GM23338 (cell line): ENCODE data around the gene NSD1. TPM values are rescaled to one million over a fixed set of nuclear protein-coding genes. Genes with fewer than 3 reads are reported as not detected.
A peak's percentile ranks its signal among the peaks of the same experiment; 100 is the strongest.

ENCODE experiments used
- ATAC-seq: fragments of 200-7000 bp; cut with Tn5 transposase; 3 replicates; pipeline ENCODE4 v1.9.1; 2020
- DNase-seq: peaks from one replicate; pipeline ENCODE4 v3.0.0-alpha.2; 2015; ENCODE audit warnings: low spot score
- H2AFZ ChIP-seq: fragments of 200-600 bp; sonication (generic); 2 replicates; pipeline ENCODE4 v1.8.0; 2016; ENCODE audit warnings: antibody characterized with exemption, mild to moderate bottlenecking, moderate library complexity
- H3F3A ChIP-seq: fragments of 200-600 bp; sonication (generic); replicated peaks from 2 replicates; pipeline ENCODE4 v1.8.0; 2017; ENCODE audit warnings: antibody characterized with exemption, mixed run types, low read depth
- H3K27ac ChIP-seq: fragments of 200-600 bp; sonication (generic); 2 replicates; pipeline ENCODE4 v1.6.1; 2016; ENCODE audit warnings: low read depth
- H3K27me3 ChIP-seq: fragments of 200-600 bp; sonication (generic); 2 replicates; pipeline ENCODE4 v1.8.0; 2016; ENCODE audit warnings: mild to moderate bottlenecking, mixed run types, moderate library complexity; ENCODE audit not compliant: insufficient read depth
- H3K36me3 ChIP-seq: fragments of 200-600 bp; sonication (generic); 2 replicates; pipeline ENCODE4 v1.8.0; 2016; ENCODE audit warnings: mild to moderate bottlenecking; ENCODE audit not compliant: insufficient read depth
- H3K4me1 ChIP-seq: fragments of 200-600 bp; sonication (generic); 2 replicates; pipeline ENCODE4 v1.8.0; 2016; ENCODE audit warnings: mild to moderate bottlenecking, moderate library complexity; ENCODE audit not compliant: insufficient read depth
- H3K4me2 ChIP-seq: fragments of 200-600 bp; sonication (generic); 2 replicates; pipeline ENCODE4 v1.7.1; 2017; ENCODE audit warnings: mixed run types
- H3K4me3 ChIP-seq: fragments of 200-600 bp; sonication (generic); 2 replicates; pipeline ENCODE4 v1.6.1; 2016; ENCODE audit warnings: mixed run types
- H3K79me2 ChIP-seq: fragments of 200-600 bp; sonication (generic); replicated peaks from 2 replicates; pipeline ENCODE4 v1.8.0; 2017; ENCODE audit warnings: mild to moderate bottlenecking; ENCODE audit not compliant: insufficient read depth
- H3K9me2 ChIP-seq: fragments of 200-600 bp; sonication (generic); 2 replicates; pipeline ENCODE4 v1.8.0; 2017; ENCODE audit not compliant: insufficient read depth
- H4K20me1 ChIP-seq: fragments of 200-600 bp; sonication (generic); replicated peaks from 2 replicates; pipeline ENCODE4 v1.8.0; 2017; ENCODE audit warnings: mild to moderate bottlenecking; ENCODE audit not compliant: insufficient read depth
- H3K27ac Mint-ChIP-seq: 2 replicates; pipeline ENCODE4 v1.8.0; 2020; ENCODE audit warnings: inconsistent platforms, mild to moderate bottlenecking, moderate library complexity, mixed read lengths
- H3K27me3 Mint-ChIP-seq: 3 replicates; pipeline ENCODE4 v1.8.0; 2022; ENCODE audit warnings: low read depth, mild to moderate bottlenecking, moderate library complexity, mixed read lengths, inconsistent platforms; ENCODE audit not compliant: insufficient read depth, poor library complexity
- H3K36me3 Mint-ChIP-seq: 3 replicates; pipeline ENCODE4 v1.8.0; 2021; ENCODE audit warnings: low read depth, mild to moderate bottlenecking, inconsistent platforms, moderate library complexity, mixed read lengths
- H3K4me1 Mint-ChIP-seq: 3 replicates; pipeline ENCODE4 v1.8.0; 2020; ENCODE audit warnings: mild to moderate bottlenecking, inconsistent platforms, mixed read lengths
- H3K4me3 Mint-ChIP-seq: 3 replicates; pipeline ENCODE4 v1.8.0; 2021; ENCODE audit warnings: moderate library complexity, mild to moderate bottlenecking, inconsistent platforms, mixed read lengths
- H3K9me3 Mint-ChIP-seq: 3 replicates; pipeline ENCODE4 v1.8.0; 2020; ENCODE audit warnings: moderate library complexity, mild to moderate bottlenecking, inconsistent platforms, mixed read lengths
- CREB1 ChIP-seq: fragments of 250-450 bp; sonication (Bioruptor Pico); IDR thresholded peaks from 2 replicates; pipeline ENCODE4 v1.5.0; 2020; ENCODE audit warnings: low read depth, mild to moderate bottlenecking, moderate library complexity
- CTCF ChIP-seq, 2 experiments: fragments of 200-600 bp in 1 of 2; sonication (generic) in 1 of 2; conservative IDR thresholded peaks; 2 replicates each; pipeline versions ENCODE4 v1.5.1 to v1.6.1; 2016 to 2017; ENCODE audit warnings: antibody characterized with exemption in 2 of 2, low read depth in 2 of 2, mild to moderate bottlenecking in 2 of 2, moderate library complexity in 1 of 2
- EZH2 ChIP-seq: fragments of 200-600 bp; sonication (generic); IDR thresholded peaks from one replicate; pipeline ENCODE4 v1.8.0; 2017; ENCODE audit warnings: antibody characterized with exemption, mild to moderate bottlenecking, low read depth; ENCODE audit not compliant: unreplicated experiment
- EZH2phosphoT487 ChIP-seq: fragments of 200-600 bp; sonication (generic); IDR thresholded peaks from one replicate; pipeline ENCODE4 v1.8.1; 2018; ENCODE audit warnings: antibody characterized with exemption; ENCODE audit not compliant: unreplicated experiment
- JUNB ChIP-seq: IDR thresholded peaks from one replicate; pipeline ENCODE4 v1.6.1; 2016; ENCODE audit warnings: antibody characterized with exemption; ENCODE audit not compliant: unreplicated experiment
- NANOG ChIP-seq: IDR thresholded peaks from 2 replicates; pipeline ENCODE4 v1.6.1; 2016; ENCODE audit warnings: antibody characterized with exemption, borderline replicate concordance
- POLR2AphosphoS5 ChIP-seq: IDR thresholded peaks from 2 replicates; pipeline ENCODE4 v1.6.1; 2016; ENCODE audit warnings: antibody characterized with exemption, low read depth
- STAT1 ChIP-seq: IDR thresholded peaks from one replicate; pipeline ENCODE4 v1.6.1; 2016; ENCODE audit warnings: antibody characterized with exemption; ENCODE audit not compliant: unreplicated experiment
- ZNF114 ChIP-seq: fragments of 250-450 bp; sonication (Bioruptor Pico); IDR thresholded peaks from 2 replicates; pipeline ENCODE4 v1.5.0; 2020; ENCODE audit warnings: mild to moderate bottlenecking, moderate library complexity
- ZNF331 ChIP-seq: fragments of 250-450 bp; sonication (Bioruptor Pico); IDR thresholded peaks from 2 replicates; pipeline ENCODE4 v1.5.0; 2020; ENCODE audit warnings: low read depth, mild to moderate bottlenecking, moderate library complexity
- ZNF462 ChIP-seq: fragments of 250-450 bp; sonication (Bioruptor Pico); IDR thresholded peaks from 2 replicates; pipeline ENCODE4 v1.5.0; 2020; ENCODE audit warnings: mild to moderate bottlenecking, moderate library complexity
- polyA plus RNA-seq: library from polyadenylated mRNA; unstranded; fragments of >200 nt; fragmentation: Nextera tagmentation; extraction: Ambion mirVana; gene quantifications from 2 replicates; pipeline ENCODE4 v1.2.1, GENCODE V29; 2016
- total RNA-seq: library from RNA; depleted of rRNA; stranded (reverse); fragments of >200 nt; shearing (Covaris generic); gene quantifications from 2 replicates; pipeline ENCODE4 v1.2.3, GENCODE V29; 2014
- TF ChIP-seq, protein P1 (sequence below): IDR thresholded peaks from one replicate; pipeline ENCODE4 v1.6.1; 2018; ENCODE audit warnings: antibody characterized with exemption; ENCODE audit not compliant: unreplicated experiment
- TF ChIP-seq, protein P2 (sequence below): IDR thresholded peaks from 2 replicates; pipeline ENCODE4 v1.6.1; 2016; ENCODE audit warnings: antibody characterized with exemption

Gene NSD1
- total and polyA plus RNA-seq, 2 experiments from 2014 or later = 96.4 to 106 TPM

GRCh38 chr5:177089127-177089526, 44.4 kb upstream of the NSD1 start:
- H3K4me2 ChIP-seq = no peak overlapping the region
- H3K36me3 ChIP-seq = peaks cover 5% of the 10 kb centered on the region
- ATAC-seq (no peak), DNase-seq (no peak)
- peaks cover 22% of the 10 kb centered on the region for H3K79me2 ChIP-seq
- Mint-ChIP-seq H3K4me3 (peak overlapping the region; percentile 23; the same call in 1 of the 3 replicates), H3K36me3 (peaks cover 27% of the 10 kb centered on the region), H3K9me3 (no peaks in the 10 kb centered on the region; the same call in 2 of the 3 replicates), H3K27me3 (peaks cover 11% of the 10 kb centered on the region), H3K4me1 (peaks cover 27% of the 10 kb centered on the region), H3K27ac (no peak overlapping the region)
- H3K9me2 ChIP-seq = no peaks in the 10 kb centered on the region
- H3K27me3 ChIP-seq = no peaks in the 10 kb centered on the region
- H3F3A ChIP-seq = peaks cover 21% of the 10 kb centered on the region
- TF ChIP-seq CTCF (conservative IDR thresholded peaks at IDR 0.05; ENCODE audit: low read depth in 2 of 2) = no peak
- TF ChIP-seq JUNB = no peak
- no peak for TF ChIP-seq CREB1 (CRISPR knock-in tag)
- TF ChIP-seq EZH2phosphoT487 = no peak
- TF ChIP-seq POLR2AphosphoS5 = no peak
- no peak for TF ChIP-seq NANOG
- TF ChIP-seq ZNF462 (CRISPR knock-in tag) = no peak
- TF ChIP-seq, protein P1, sequence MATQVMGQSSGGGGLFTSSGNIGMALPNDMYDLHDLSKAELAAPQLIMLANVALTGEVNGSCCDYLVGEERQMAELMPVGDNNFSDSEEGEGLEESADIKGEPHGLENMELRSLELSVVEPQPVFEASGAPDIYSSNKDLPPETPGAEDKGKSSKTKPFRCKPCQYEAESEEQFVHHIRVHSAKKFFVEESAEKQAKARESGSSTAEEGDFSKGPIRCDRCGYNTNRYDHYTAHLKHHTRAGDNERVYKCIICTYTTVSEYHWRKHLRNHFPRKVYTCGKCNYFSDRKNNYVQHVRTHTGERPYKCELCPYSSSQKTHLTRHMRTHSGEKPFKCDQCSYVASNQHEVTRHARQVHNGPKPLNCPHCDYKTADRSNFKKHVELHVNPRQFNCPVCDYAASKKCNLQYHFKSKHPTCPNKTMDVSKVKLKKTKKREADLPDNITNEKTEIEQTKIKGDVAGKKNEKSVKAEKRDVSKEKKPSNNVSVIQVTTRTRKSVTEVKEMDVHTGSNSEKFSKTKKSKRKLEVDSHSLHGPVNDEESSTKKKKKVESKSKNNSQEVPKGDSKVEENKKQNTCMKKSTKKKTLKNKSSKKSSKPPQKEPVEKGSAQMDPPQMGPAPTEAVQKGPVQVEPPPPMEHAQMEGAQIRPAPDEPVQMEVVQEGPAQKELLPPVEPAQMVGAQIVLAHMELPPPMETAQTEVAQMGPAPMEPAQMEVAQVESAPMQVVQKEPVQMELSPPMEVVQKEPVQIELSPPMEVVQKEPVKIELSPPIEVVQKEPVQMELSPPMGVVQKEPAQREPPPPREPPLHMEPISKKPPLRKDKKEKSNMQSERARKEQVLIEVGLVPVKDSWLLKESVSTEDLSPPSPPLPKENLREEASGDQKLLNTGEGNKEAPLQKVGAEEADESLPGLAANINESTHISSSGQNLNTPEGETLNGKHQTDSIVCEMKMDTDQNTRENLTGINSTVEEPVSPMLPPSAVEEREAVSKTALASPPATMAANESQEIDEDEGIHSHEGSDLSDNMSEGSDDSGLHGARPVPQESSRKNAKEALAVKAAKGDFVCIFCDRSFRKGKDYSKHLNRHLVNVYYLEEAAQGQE = no peak
- TF ChIP-seq EZH2 = no peak
- TF ChIP-seq STAT1 = no peak
- TF ChIP-seq, protein P2, sequence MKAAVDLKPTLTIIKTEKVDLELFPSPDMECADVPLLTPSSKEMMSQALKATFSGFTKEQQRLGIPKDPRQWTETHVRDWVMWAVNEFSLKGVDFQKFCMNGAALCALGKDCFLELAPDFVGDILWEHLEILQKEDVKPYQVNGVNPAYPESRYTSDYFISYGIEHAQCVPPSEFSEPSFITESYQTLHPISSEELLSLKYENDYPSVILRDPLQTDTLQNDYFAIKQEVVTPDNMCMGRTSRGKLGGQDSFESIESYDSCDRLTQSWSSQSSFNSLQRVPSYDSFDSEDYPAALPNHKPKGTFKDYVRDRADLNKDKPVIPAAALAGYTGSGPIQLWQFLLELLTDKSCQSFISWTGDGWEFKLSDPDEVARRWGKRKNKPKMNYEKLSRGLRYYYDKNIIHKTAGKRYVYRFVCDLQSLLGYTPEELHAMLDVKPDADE = no peak
- no peak for TF ChIP-seq ZNF114
- TF ChIP-seq ZNF331 (CRISPR knock-in tag) = no peak
- H3K4me1 ChIP-seq = peaks cover 20% of the 10 kb centered on the region
- H3K27ac ChIP-seq = no peak overlapping the region
- H3K4me3 ChIP-seq = no peak overlapping the region
- H4K20me1 ChIP-seq = peaks cover 8% of the 10 kb centered on the region; the same call in 1 of the 2 replicates
- no peak overlapping the region for H2AFZ ChIP-seq
